Activated CD4-positive, alpha-beta T cell treated with anti-CD3 and anti-CD28 coated beads for 1 hour (primary cell): ENCODE results near the gene SHC2.
"Not testable (repeated sequence)": the region's sequence is repeated elsewhere in the genome, so short reads cannot be mapped to it uniquely, and the experiment has no call there.

ENCODE experiments used
- DNase-seq: peaks from one replicate; pipeline ENCODE4 v3.0.0-alpha.2; 2020

SHC2 gene

GRCh38 chr19:444677-445210 lies 16.1 kb downstream of the SHC2 start:
- DNase-seq = no peak

- DNase-seq = no peak
Observed at GRCh38 chr19:443005-443404, 17.8 kb downstream of the SHC2 start.

- DNase-seq = no peak
Observed at GRCh38 chr19:442085-442484, 18.7 kb downstream of the SHC2 start.

- DNase-seq = no peak
Observed at GRCh38 chr19:441213-441836, 19.5 kb downstream of the SHC2 start.

- no peak for DNase-seq
Observed at GRCh38 chr19:440391-441212, 20.2 kb downstream of the SHC2 start.

- no peak for DNase-seq
Observed at GRCh38 chr19:439167-439900, 21.5 kb downstream of the SHC2 start.

GRCh38 chr19:438416-438958 lies 22.3 kb downstream of the SHC2 start:
- DNase-seq = no peak

- DNase-seq = no peak
Observed at GRCh38 chr19:437041-437440, 23.8 kb downstream of the SHC2 start.

- DNase-seq = no peak
Observed at GRCh38 chr19:436413-436950, 24.4 kb downstream of the SHC2 start.

GRCh38 chr19:435707-436412 lies 25.0 kb downstream of the SHC2 start:
- DNase-seq = no peak

- DNase-seq = no peak
Observed at GRCh38 chr19:435056-435706, 25.7 kb downstream of the SHC2 start.

GRCh38 chr19:434152-434960 lies 26.5 kb downstream of the SHC2 start:
- no peak for DNase-seq

- DNase-seq = no peak
Observed at GRCh38 chr19:430701-431100, 30.1 kb downstream of the SHC2 start.

GRCh38 chr19:428149-428548 lies 32.7 kb downstream of the SHC2 start:
- DNase-seq = no peak

GRCh38 chr19:427675-428074 lies 33.2 kb downstream of the SHC2 start:
- DNase-seq = not testable (repeated sequence)

- no peak for DNase-seq
Observed at GRCh38 chr19:426725-427445, 33.9 kb downstream of the SHC2 start.

- no peak for DNase-seq
Observed at GRCh38 chr19:425056-425455, 35.8 kb downstream of the SHC2 start.

GRCh38 chr19:424546-424945 lies 36.3 kb downstream of the SHC2 start:
- DNase-seq = no peak

- DNase-seq = no peak
Observed at GRCh38 chr19:423691-424466, 37.0 kb downstream of the SHC2 start.

GRCh38 chr19:422917-423226 lies 38.0 kb downstream of the SHC2 start:
- DNase-seq = not testable (repeated sequence)
